ENCODE data around the gene STEAP3.

The STEAP3 gene

GRCh38 chr2:119222863-119223520 is 642 bp upstream of the STEAP3 start:
- DNase-seq (ENCODE audit: low read depth), result no peak
- H3K4me3 ChIP-seq (ENCODE audit: low read depth, low read length), result peak overlapping the region; percentile 92

GRCh38 chr2:119224391-119225104 is 914 bp downstream of the STEAP3 start:
- H3K4me3 ChIP-seq (ENCODE audit: low read depth, low read length), result peak overlapping the region; percentile 92
- DNase-seq (ENCODE audit: low read depth), result no peak

GRCh38 chr2:119225105-119225865 is 1.7 kb downstream of the STEAP3 start:
- peak overlapping the region; percentile 92 for H3K4me3 ChIP-seq (ENCODE audit: low read depth, low read length)
- DNase-seq (ENCODE audit: low read depth), result no peak

GRCh38 chr2:119225926-119226325 is 2.3 kb downstream of the STEAP3 start:
- no peak for DNase-seq (ENCODE audit: low read depth)
- H3K4me3 ChIP-seq (ENCODE audit: low read depth, low read length), result no peak overlapping the region

GRCh38 chr2:119227346-119227745 is 3.7 kb downstream of the STEAP3 start:
- DNase-seq (ENCODE audit: low read depth), result no peak

GRCh38 chr2:119228136-119228535 is 4.5 kb downstream of the STEAP3 start:
- no peak overlapping the region for H3K4me3 ChIP-seq (ENCODE audit: low read depth, low read length)
- no peak for DNase-seq (ENCODE audit: low read depth)

More at GRCh38 chr2:119227346-119227745, 3.7 kb downstream of the STEAP3 start:
- H3K4me3 ChIP-seq (ENCODE audit: low read depth, low read length), result no peak overlapping the region

- DNase-seq (ENCODE audit: low read depth), result no peak
- H3K4me3 ChIP-seq (ENCODE audit: low read depth, low read length), result no peak overlapping the region
These were observed 5.3 kb downstream of the STEAP3 start for GRCh38 chr2:119228964-119229363.

- H3K4me3 ChIP-seq (ENCODE audit: low read depth, low read length), result no peak overlapping the region
- no peak for DNase-seq (ENCODE audit: low read depth)
These were observed 6.1 kb downstream of the STEAP3 start for GRCh38 chr2:119229716-119230115.

GRCh38 chr2:119230219-119231185 is 6.9 kb downstream of the STEAP3 start:
- peak; percentile 76 for DNase-seq (ENCODE audit: low read depth)
- peak overlapping the region; percentile 12 for H3K4me3 ChIP-seq (ENCODE audit: low read depth, low read length)

- peak overlapping the region; percentile 20 for H3K4me3 ChIP-seq (ENCODE audit: low read depth, low read length)
- DNase-seq (ENCODE audit: low read depth), result no peak
These were observed 8.5 kb downstream of the STEAP3 start for GRCh38 chr2:119231975-119232665.

GRCh38 chr2:119232666-119232993 is 9.0 kb downstream of the STEAP3 start:
- DNase-seq (ENCODE audit: low read depth), result no peak
- H3K4me3 ChIP-seq (ENCODE audit: low read depth, low read length), result no peak overlapping the region

GRCh38 chr2:119233326-119234020 is 9.8 kb downstream of the STEAP3 start:
- no peak overlapping the region for H3K4me3 ChIP-seq (ENCODE audit: low read depth, low read length)
- DNase-seq (ENCODE audit: low read depth), result peak; percentile 72

GRCh38 chr2:119234021-119235019 is 10.7 kb downstream of the STEAP3 start:
- no peak overlapping the region for H3K4me3 ChIP-seq (ENCODE audit: low read depth, low read length)
- DNase-seq (ENCODE audit: low read depth), result no peak

- DNase-seq (ENCODE audit: low read depth), result no peak
- no peak overlapping the region for H3K4me3 ChIP-seq (ENCODE audit: low read depth, low read length)
These were observed 13.2 kb downstream of the STEAP3 start for GRCh38 chr2:119236796-119237195.

- no peak overlapping the region for H3K4me3 ChIP-seq (ENCODE audit: low read depth, low read length)
- DNase-seq (ENCODE audit: low read depth), result no peak
These were observed 16.9 kb downstream of the STEAP3 start for GRCh38 chr2:119240311-119241204.

GRCh38 chr2:119241205-119241532 is 17.5 kb downstream of the STEAP3 start:
- no peak overlapping the region for H3K4me3 ChIP-seq (ENCODE audit: low read depth, low read length)
- DNase-seq (ENCODE audit: low read depth), result no peak

Data from skeletal muscle cell (primary cell).